ENCODE results near the gene STK11. TPM values are rescaled to one million over a fixed set of nuclear protein-coding genes. Genes with fewer than 3 reads are reported as not detected.

Gene STK11
- total RNA-seq, 1 experiment from 2014 or later = 53.0 TPM

GRCh38 chr19:1239796-1240737, 34.5 kb downstream of the STK11 start:
- no peak overlapping the region for H2AFZ ChIP-seq

GRCh38 chr19:1240925-1241324, 35.3 kb downstream of the STK11 start:
- Histone ChIP-seq H3K27ac (no peak overlapping the region), H3F3A (ENCODE audit: insufficient read depth, low read depth) (peaks cover 27% of the 10 kb centered on the region; the same call in 1 of the 2 replicates), H3K9me2 (ENCODE audit: insufficient read depth) (no peaks in the 10 kb centered on the region), H2AFZ (no peak overlapping the region), H3K9me3 (ENCODE audit: insufficient read depth, low read depth) (no peaks in the 10 kb centered on the region), H3K4me1 (replicated peaks; ENCODE audit: insufficient read depth) (peaks cover 25% of the 10 kb centered on the region), H3K4me3 (peak overlapping the region; percentile 73), H3K4me2 (peak overlapping the region; percentile 78), H3K79me2 (ENCODE audit: low read depth) (peaks cover 9% of the 10 kb centered on the region), H4K20me1 (ENCODE audit: insufficient read depth) (no peaks in the 10 kb centered on the region), H3K36me3 (ENCODE audit: low read depth) (no peaks in the 10 kb centered on the region), H3K27me3 (ENCODE audit: insufficient read depth, low read depth) (no peaks in the 10 kb centered on the region)
- TF ChIP-seq EZH2 (IDR thresholded peaks at IDR 0.05; ENCODE audit: low read depth) = no peak
- TF ChIP-seq, protein P1, sequence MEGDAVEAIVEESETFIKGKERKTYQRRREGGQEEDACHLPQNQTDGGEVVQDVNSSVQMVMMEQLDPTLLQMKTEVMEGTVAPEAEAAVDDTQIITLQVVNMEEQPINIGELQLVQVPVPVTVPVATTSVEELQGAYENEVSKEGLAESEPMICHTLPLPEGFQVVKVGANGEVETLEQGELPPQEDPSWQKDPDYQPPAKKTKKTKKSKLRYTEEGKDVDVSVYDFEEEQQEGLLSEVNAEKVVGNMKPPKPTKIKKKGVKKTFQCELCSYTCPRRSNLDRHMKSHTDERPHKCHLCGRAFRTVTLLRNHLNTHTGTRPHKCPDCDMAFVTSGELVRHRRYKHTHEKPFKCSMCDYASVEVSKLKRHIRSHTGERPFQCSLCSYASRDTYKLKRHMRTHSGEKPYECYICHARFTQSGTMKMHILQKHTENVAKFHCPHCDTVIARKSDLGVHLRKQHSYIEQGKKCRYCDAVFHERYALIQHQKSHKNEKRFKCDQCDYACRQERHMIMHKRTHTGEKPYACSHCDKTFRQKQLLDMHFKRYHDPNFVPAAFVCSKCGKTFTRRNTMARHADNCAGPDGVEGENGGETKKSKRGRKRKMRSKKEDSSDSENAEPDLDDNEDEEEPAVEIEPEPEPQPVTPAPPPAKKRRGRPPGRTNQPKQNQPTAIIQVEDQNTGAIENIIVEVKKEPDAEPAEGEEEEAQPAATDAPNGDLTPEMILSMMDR (conservative IDR thresholded peaks at IDR 0.05) = no peak
- intact Hi-C loops (cut with micrococcal nuclease; ENCODE audit: unreplicated experiment) = loop anchor here (1.0 kb wide), 1 partner anchor 320 kb away; no protein-coding TSS in a partner anchor
- POLR2A ChIA-PET (ENCODE audit: unreplicated experiment) = interaction anchor here (0.5 to 0.7 kb wide), 2 partner anchors 8 to 24 kb away, joined by 3 to 5 read pairs; no protein-coding TSS in a partner anchor
- CTCF ChIA-PET = interaction anchor here (0.5 to 0.6 kb wide), 2 partner anchors 211 to 734 kb away, joined by 3 to 4 read pairs; no protein-coding TSS in a partner anchor
- DNase-seq = no peak
- BruUV-seq (replicated peaks) = no TSS peak

More at GRCh38 chr19:1239796-1240737, 34.5 kb downstream of the STK11 start:
- H3K27me3 ChIP-seq (ENCODE audit: insufficient read depth, low read depth) = no peaks in the 10 kb centered on the region
- ChIA-PET POLR2A (ENCODE audit: unreplicated experiment) (no interaction called here), CTCF (interaction anchor here (0.6 kb wide), 1 partner anchor 210 kb away, joined by 4 read pairs; no protein-coding TSS in a partner anchor)
- peak overlapping the region; percentile 78 for H3K4me2 ChIP-seq
- peaks cover 27% of the 10 kb centered on the region; the same call in 1 of the 2 replicates for H3F3A ChIP-seq (ENCODE audit: insufficient read depth, low read depth)
- intact Hi-C loops (cut with micrococcal nuclease; ENCODE audit: unreplicated experiment) = loop anchor here (1.0 kb wide), 1 partner anchor 319 kb away; no protein-coding TSS in a partner anchor
- H3K79me2 ChIP-seq (ENCODE audit: low read depth) = peaks cover 9% of the 10 kb centered on the region
- no peaks in the 10 kb centered on the region for H3K36me3 ChIP-seq (ENCODE audit: low read depth)
- no peak for TF ChIP-seq EZH2 (IDR thresholded peaks at IDR 0.05; ENCODE audit: low read depth)
- TF ChIP-seq, protein P1 (conservative IDR thresholded peaks at IDR 0.05) = peak; percentile 53
- H3K4me1 ChIP-seq (replicated peaks; ENCODE audit: insufficient read depth) = peaks cover 23% of the 10 kb centered on the region
- peak; percentile 43 to 85 for DNase-seq
- no peaks in the 10 kb centered on the region for H3K9me2 ChIP-seq (ENCODE audit: insufficient read depth)
- no peaks in the 10 kb centered on the region for H4K20me1 ChIP-seq (ENCODE audit: insufficient read depth)
- no TSS peak for BruUV-seq (replicated peaks)
- H3K9me3 ChIP-seq (ENCODE audit: insufficient read depth, low read depth) = no peaks in the 10 kb centered on the region
- H3K4me3 ChIP-seq = peak overlapping the region; percentile 73
- H3K27ac ChIP-seq = no peak overlapping the region

- DNase-seq = peak; percentile 74 to 83
- BruUV-seq (replicated peaks) = no TSS peak
- H3K27ac ChIP-seq = no peak within 1 kb of the TSS
- H3K36me3 ChIP-seq (ENCODE audit: low read depth) = no peaks in the 10 kb centered on the region
- peaks cover 27% of the 10 kb centered on the region; the same call in 1 of the 2 replicates for H3F3A ChIP-seq (ENCODE audit: insufficient read depth, low read depth)
- ChIA-PET POLR2A (ENCODE audit: unreplicated experiment) (interaction anchor here (0.5 to 0.7 kb wide), 2 partner anchors 9 to 24 kb away, joined by 3 to 5 read pairs; no protein-coding TSS in a partner anchor), CTCF (interaction anchor here (0.7 kb wide), 1 partner anchor 128 kb away, joined by 7 read pairs; no protein-coding TSS in a partner anchor)
- intact Hi-C loops (cut with micrococcal nuclease; ENCODE audit: unreplicated experiment) = no loop called here
- H4K20me1 ChIP-seq (ENCODE audit: insufficient read depth) = no peaks in the 10 kb centered on the region
- H3K4me2 ChIP-seq = peak within 1 kb of the TSS; percentile 78
- H3K27me3 ChIP-seq (ENCODE audit: insufficient read depth, low read depth) = no peaks in the 10 kb centered on the region
- peaks cover 9% of the 10 kb centered on the region for H3K79me2 ChIP-seq (ENCODE audit: low read depth)
- peaks cover 25% of the 10 kb centered on the region for H3K4me1 ChIP-seq (replicated peaks; ENCODE audit: insufficient read depth)
- peak within 1 kb of the TSS; percentile 73 for H3K4me3 ChIP-seq
- TF ChIP-seq, protein P1 (conservative IDR thresholded peaks at IDR 0.05) = no peak
- no peak for TF ChIP-seq EZH2 (IDR thresholded peaks at IDR 0.05; ENCODE audit: low read depth)
- H3K9me2 ChIP-seq (ENCODE audit: insufficient read depth) = no peaks in the 10 kb centered on the region
- peak within 1 kb of the TSS; percentile 70 for H2AFZ ChIP-seq
- H3K9me3 ChIP-seq (ENCODE audit: insufficient read depth, low read depth) = no peaks in the 10 kb centered on the region
These were observed 36.0 kb downstream of the STK11 start, which contains the start of gene ATP5F1D for GRCh38 chr19:1241417-1242095. Gene ATP5F1D (plus strand): TSS chr19:1241751. CDS start chr19:1241851, 100 bp downstream.

All from PC-9 (cell line).